ENCODE measurements around the gene DBP.
"Not testable (repeated sequence)": the region's sequence is repeated elsewhere in the genome, so short reads cannot be mapped to it uniquely, and the experiment has no call there.

DBP gene

GRCh38 chr19:48683349-48683748 is 46.2 kb upstream of the DBP start:
- Histone ChIP-seq H3F3A (ENCODE audit: low read depth) (no peaks in the 10 kb centered on the region), H3K9me3 (ENCODE audit: insufficient read depth, low read depth, low read length) (no peaks in the 10 kb centered on the region), H3K4me1 (ENCODE audit: insufficient read depth, low read length, poor library complexity, severe bottlenecking) (peaks cover 5% of the 10 kb centered on the region), H3K4me2 (ENCODE audit: low read depth, low read length, poor library complexity, severe bottlenecking) (no peak overlapping the region), H3K9me2 (replicated peaks; ENCODE audit: low read depth, low read length) (no peaks in the 10 kb centered on the region), H2AFZ (ENCODE audit: low read length) (no peak overlapping the region), H3K79me2 (ENCODE audit: insufficient read depth, low read length) (no peaks in the 10 kb centered on the region), H3K4me3 (ENCODE audit: low read length, poor library complexity, severe bottlenecking) (no peak overlapping the region), H3K36me3 (ENCODE audit: insufficient read depth, low read length) (no peaks in the 10 kb centered on the region), H3K27me3 (ENCODE audit: insufficient read depth, low read length, poor library complexity, severe bottlenecking) (no peaks in the 10 kb centered on the region), H4K20me1 (ENCODE audit: insufficient read depth, low read length, poor library complexity, severe bottlenecking) (no peaks in the 10 kb centered on the region), H3K9ac (ENCODE audit: low read depth, low read length, poor library complexity, severe bottlenecking) (no peak overlapping the region)
- TF ChIP-seq CTCF (conservative IDR thresholded peaks at IDR 0.05; ENCODE audit: low read length) (no peak), EZH2phosphoT487 (IDR thresholded peaks at IDR 0.05; ENCODE audit: borderline replicate concordance) (no peak)

GRCh38 chr19:48681127-48681470 is 43.9 kb upstream of the DBP start:
- no peak overlapping the region for H3K9ac ChIP-seq (ENCODE audit: low read depth, low read length, poor library complexity, severe bottlenecking)
- H3K4me2 ChIP-seq (ENCODE audit: low read depth, low read length, poor library complexity, severe bottlenecking) = no peak overlapping the region
- H4K20me1 ChIP-seq (ENCODE audit: insufficient read depth, low read length, poor library complexity, severe bottlenecking) = no peaks in the 10 kb centered on the region
- H3K4me3 ChIP-seq (ENCODE audit: low read length, poor library complexity, severe bottlenecking) = no peak overlapping the region
- H3F3A ChIP-seq (ENCODE audit: low read depth) = no peaks in the 10 kb centered on the region
- H3K4me1 ChIP-seq (ENCODE audit: insufficient read depth, low read length, poor library complexity, severe bottlenecking) = peaks cover 5% of the 10 kb centered on the region
- H3K9me3 ChIP-seq (ENCODE audit: insufficient read depth, low read depth, low read length) = no peaks in the 10 kb centered on the region
- no peaks in the 10 kb centered on the region for H3K36me3 ChIP-seq (ENCODE audit: insufficient read depth, low read length)
- H3K9me2 ChIP-seq (replicated peaks; ENCODE audit: low read depth, low read length) = no peaks in the 10 kb centered on the region
- H2AFZ ChIP-seq (ENCODE audit: low read length) = no peak overlapping the region
- no peaks in the 10 kb centered on the region for H3K27me3 ChIP-seq (ENCODE audit: insufficient read depth, low read length, poor library complexity, severe bottlenecking)
- H3K79me2 ChIP-seq (ENCODE audit: insufficient read depth, low read length) = no peaks in the 10 kb centered on the region
- TF ChIP-seq EZH2phosphoT487 (IDR thresholded peaks at IDR 0.05; ENCODE audit: borderline replicate concordance) (no peak), CTCF (conservative IDR thresholded peaks at IDR 0.05; ENCODE audit: low read length) (no peak)

GRCh38 chr19:48680436-48681126 is 43.4 kb upstream of the DBP start:
- no peaks in the 10 kb centered on the region for H3F3A ChIP-seq (ENCODE audit: low read depth)
- no peaks in the 10 kb centered on the region for H4K20me1 ChIP-seq (ENCODE audit: insufficient read depth, low read length, poor library complexity, severe bottlenecking)
- no peak overlapping the region for H2AFZ ChIP-seq (ENCODE audit: low read length)
- TF ChIP-seq CTCF (conservative IDR thresholded peaks at IDR 0.05; ENCODE audit: low read length) (no peak), EZH2phosphoT487 (IDR thresholded peaks at IDR 0.05; ENCODE audit: borderline replicate concordance) (no peak)
- H3K9ac ChIP-seq (ENCODE audit: low read depth, low read length, poor library complexity, severe bottlenecking) = no peak overlapping the region
- H3K4me2 ChIP-seq (ENCODE audit: low read depth, low read length, poor library complexity, severe bottlenecking) = no peak overlapping the region
- H3K79me2 ChIP-seq (ENCODE audit: insufficient read depth, low read length) = no peaks in the 10 kb centered on the region
- no peaks in the 10 kb centered on the region for H3K9me3 ChIP-seq (ENCODE audit: insufficient read depth, low read depth, low read length)
- no peaks in the 10 kb centered on the region for H3K27me3 ChIP-seq (ENCODE audit: insufficient read depth, low read length, poor library complexity, severe bottlenecking)
- no peaks in the 10 kb centered on the region for H3K36me3 ChIP-seq (ENCODE audit: insufficient read depth, low read length)
- H3K4me3 ChIP-seq (ENCODE audit: low read length, poor library complexity, severe bottlenecking) = no peak overlapping the region
- H3K9me2 ChIP-seq (replicated peaks; ENCODE audit: low read depth, low read length) = no peaks in the 10 kb centered on the region
- H3K4me1 ChIP-seq (ENCODE audit: insufficient read depth, low read length, poor library complexity, severe bottlenecking) = peaks cover 5% of the 10 kb centered on the region

- H3K4me2 ChIP-seq (ENCODE audit: low read depth, low read length, poor library complexity, severe bottlenecking); H3K79me2 ChIP-seq (ENCODE audit: insufficient read depth, low read length); H3K36me3 ChIP-seq (ENCODE audit: insufficient read depth, low read length); H3F3A ChIP-seq (ENCODE audit: low read depth); H3K4me1 ChIP-seq (ENCODE audit: insufficient read depth, low read length, poor library complexity, severe bottlenecking); H3K9ac ChIP-seq (ENCODE audit: low read depth, low read length, poor library complexity, severe bottlenecking); H3K9me2 ChIP-seq (replicated peaks; ENCODE audit: low read depth, low read length); H4K20me1 ChIP-seq (ENCODE audit: insufficient read depth, low read length, poor library complexity, severe bottlenecking); H3K9me3 ChIP-seq (ENCODE audit: insufficient read depth, low read depth, low read length); H2AFZ ChIP-seq (ENCODE audit: low read length); H3K4me3 ChIP-seq (ENCODE audit: low read length, poor library complexity, severe bottlenecking); H3K27me3 ChIP-seq (ENCODE audit: insufficient read depth, low read length, poor library complexity, severe bottlenecking): not testable (repeated sequence)
Observed at GRCh38 chr19:48680006-48680405, 42.8 kb upstream of the DBP start.

Data from Loucy (cell line).